Measurements from ENCODE around the gene PCCB. TPM values are rescaled to one million over a fixed set of nuclear protein-coding genes. Genes with fewer than 3 reads are reported as not detected.
"Not testable (repeated sequence)": the region's sequence is repeated elsewhere in the genome, so short reads cannot be mapped to it uniquely, and the experiment has no call there.

The PCCB gene
- total RNA-seq (10 to 100 TPM; 16.4 to 18.7 TPM), polyA plus RNA-seq (10 to 100 TPM; 11.5 to 15.0 TPM)
- long read RNA-seq, donor 1, full-length matches to known transcripts: 84 of 88 reads
- long read RNA-seq, donor 1, partial matches to known transcripts: 1 of 88 reads
- long read RNA-seq, donor 1, other reads (novel, unspliced or antisense): 3 of 88 reads
- long read RNA-seq, donor 2, transcript PCCB-201 (15 exons, 1,833 nt): major isoform, 10 of 17 reads
- long read RNA-seq, donor 2, partial matches to known transcripts: 3 of 17 reads
- long read RNA-seq, donor 2, other reads (novel, unspliced or antisense): 4 of 17 reads

GRCh38 chr3:136250059-136250902, at the start of gene PCCB:
Gene PCCB, plus strand, starts transcription at chr3:136250340. Its CDS starts 36 bp downstream, at chr3:136250376.
- Histone ChIP-seq H3K9me3 (ENCODE audit: control insufficient read depth, low read length) (no peaks in the 10 kb centered on the region), H3K27ac (ENCODE audit: low read depth in 1 of 2, low read length in 2 of 2) (peak within 1 kb of the TSS in 1 of 2 donors; percentile 49), H3K4me3 (ENCODE audit: low read length in 2 of 2) (peak within 1 kb of the TSS; percentile 19 to 79), H3K4me1 (ENCODE audit: control insufficient read depth in 1 of 2, insufficient read depth in 2 of 2, low read length in 2 of 2) (no peaks in the 10 kb centered on the region), H3K36me3 (ENCODE audit: control insufficient read depth in 1 of 2, insufficient read depth in 2 of 2, low read length in 1 of 2) (no peaks in the 10 kb centered on the region), H3K27me3 (ENCODE audit: control insufficient read depth in 1 of 2, insufficient read depth in 2 of 2, low read length in 1 of 2) (no peaks in the 10 kb centered on the region)
- 1% methylated on average over 64 of the region's 64 CpGs for WGBS, 2 donors
- ATAC-seq (ENCODE audit: low FRiP score) (peak; percentile 98), DNase-seq (peak; percentile 97 to 98)
- intact Hi-C loops (cut with DNase I): loop anchor here (1.0 to 5.0 kb wide), 6 partner anchors 53 to 501 kb away; partner anchors contain the start of gene MSL2 (in 1 of the 2)

- intact Hi-C loops (cut with DNase I): no loop called here
- DNase-seq (no peak), ATAC-seq (ENCODE audit: low FRiP score) (no peak)
- H3K27me3 ChIP-seq (ENCODE audit: control insufficient read depth in 1 of 2, insufficient read depth in 2 of 2, low read length in 1 of 2): no peaks in the 10 kb centered on the region
- H3K4me1 ChIP-seq (ENCODE audit: control insufficient read depth in 1 of 2, insufficient read depth in 2 of 2, low read length in 2 of 2): no peaks in the 10 kb centered on the region
- WGBS, 2 donors: 48 to 51% methylated on average over 4 of the region's 4 CpGs
- no peak overlapping the region for H3K27ac ChIP-seq (ENCODE audit: low read depth in 1 of 2, low read length in 2 of 2)
- no peak overlapping the region for H3K4me3 ChIP-seq (ENCODE audit: low read length in 2 of 2)
- H3K9me3 ChIP-seq (ENCODE audit: control insufficient read depth, low read length): no peaks in the 10 kb centered on the region
- H3K36me3 ChIP-seq (ENCODE audit: control insufficient read depth in 1 of 2, insufficient read depth in 2 of 2, low read length in 1 of 2): no peaks in the 10 kb centered on the region
These were observed 42.5 kb upstream of the PCCB start for GRCh38 chr3:136207489-136208115.

- H3K4me3 ChIP-seq (ENCODE audit: low read length in 2 of 2): no peak overlapping the region
- intact Hi-C loops (cut with DNase I): no loop called here
- no peak for DNase-seq
- no peak for ATAC-seq (ENCODE audit: low FRiP score)
- H3K27me3 ChIP-seq (ENCODE audit: control insufficient read depth in 1 of 2, insufficient read depth in 2 of 2, low read length in 1 of 2): no peaks in the 10 kb centered on the region
- H3K9me3 ChIP-seq (ENCODE audit: control insufficient read depth, low read length): no peaks in the 10 kb centered on the region
- no peaks in the 10 kb centered on the region for H3K36me3 ChIP-seq (ENCODE audit: control insufficient read depth in 1 of 2, insufficient read depth in 2 of 2, low read length in 1 of 2)
- no peaks in the 10 kb centered on the region for H3K4me1 ChIP-seq (ENCODE audit: control insufficient read depth in 1 of 2, insufficient read depth in 2 of 2, low read length in 2 of 2)
- H3K27ac ChIP-seq (ENCODE audit: low read depth in 1 of 2, low read length in 2 of 2): no peak overlapping the region
These were observed 40.2 kb upstream of the PCCB start for GRCh38 chr3:136209921-136210320.

GRCh38 chr3:136211547-136211946, 38.6 kb upstream of the PCCB start:
- Histone ChIP-seq H3K4me1 (ENCODE audit: control insufficient read depth in 1 of 2, insufficient read depth in 2 of 2, low read length in 2 of 2) (no peaks in the 10 kb centered on the region), H3K27me3 (ENCODE audit: control insufficient read depth in 1 of 2, insufficient read depth in 2 of 2, low read length in 1 of 2) (no peaks in the 10 kb centered on the region), H3K36me3 (ENCODE audit: control insufficient read depth in 1 of 2, insufficient read depth in 2 of 2, low read length in 1 of 2) (no peaks in the 10 kb centered on the region), H3K27ac (ENCODE audit: low read depth in 1 of 2, low read length in 2 of 2) (no peak overlapping the region), H3K4me3 (ENCODE audit: low read length in 2 of 2) (no peak overlapping the region), H3K9me3 (ENCODE audit: control insufficient read depth, low read length) (no peaks in the 10 kb centered on the region)
- 43 to 52% methylated on average over 2 of the region's 2 CpGs for WGBS, 2 donors
- intact Hi-C loops (cut with DNase I): no loop called here
- no peak for ATAC-seq (ENCODE audit: low FRiP score)
- DNase-seq: no peak

- 90 to 93% methylated on average over 4 of the region's 4 CpGs for WGBS, 2 donors
These were observed 27.4 kb upstream of the PCCB start for GRCh38 chr3:136222746-136223145.

GRCh38 chr3:136232413-136232812, 17.7 kb upstream of the PCCB start:
- 84 to 91% methylated on average over 2 of the region's 2 CpGs for WGBS, 2 donors
- Histone ChIP-seq H3K27me3 (ENCODE audit: control insufficient read depth in 1 of 2, insufficient read depth in 2 of 2, low read length in 1 of 2) (no peaks in the 10 kb centered on the region), H3K4me1 (ENCODE audit: control insufficient read depth in 1 of 2, insufficient read depth in 2 of 2, low read length in 2 of 2) (no peaks in the 10 kb centered on the region), H3K36me3 (ENCODE audit: control insufficient read depth in 1 of 2, insufficient read depth in 2 of 2, low read length in 1 of 2) (no peaks in the 10 kb centered on the region), H3K4me3 (ENCODE audit: low read length in 2 of 2) (no peak overlapping the region), H3K27ac (ENCODE audit: low read depth in 1 of 2, low read length in 2 of 2) (no peak overlapping the region), H3K9me3 (ENCODE audit: control insufficient read depth, low read length) (no peaks in the 10 kb centered on the region)
- intact Hi-C loops (cut with DNase I): no loop called here
- ATAC-seq (ENCODE audit: low FRiP score) (no peak), DNase-seq (no peak)

More at GRCh38 chr3:136222746-136223145, 27.4 kb upstream of the PCCB start:
- intact Hi-C loops (cut with DNase I); H3K9me3 ChIP-seq (ENCODE audit: control insufficient read depth, low read length); H3K36me3 ChIP-seq (ENCODE audit: control insufficient read depth in 1 of 2, insufficient read depth in 2 of 2, low read length in 1 of 2); H3K27me3 ChIP-seq (ENCODE audit: control insufficient read depth in 1 of 2, insufficient read depth in 2 of 2, low read length in 1 of 2); ATAC-seq (ENCODE audit: low FRiP score); DNase-seq; H3K4me3 ChIP-seq (ENCODE audit: low read length in 2 of 2); H3K27ac ChIP-seq (ENCODE audit: low read depth in 1 of 2, low read length in 2 of 2); H3K4me1 ChIP-seq (ENCODE audit: control insufficient read depth in 1 of 2, insufficient read depth in 2 of 2, low read length in 2 of 2): not testable (repeated sequence)

- intact Hi-C loops (cut with DNase I): no loop called here
- ATAC-seq (ENCODE audit: low FRiP score): no peak
- no peaks in the 10 kb centered on the region for H3K9me3 ChIP-seq (ENCODE audit: control insufficient read depth, low read length)
These were observed 14.6 kb upstream of the PCCB start for GRCh38 chr3:136235545-136235944.

GRCh38 chr3:136236109-136236508, 14.0 kb upstream of the PCCB start:
- Histone ChIP-seq H3K27ac (ENCODE audit: low read depth in 1 of 2, low read length in 2 of 2) (no peak overlapping the region), H3K4me1 (ENCODE audit: control insufficient read depth in 1 of 2, insufficient read depth in 2 of 2, low read length in 2 of 2) (no peaks in the 10 kb centered on the region), H3K36me3 (ENCODE audit: control insufficient read depth in 1 of 2, insufficient read depth in 2 of 2, low read length in 1 of 2) (no peaks in the 10 kb centered on the region), H3K9me3 (ENCODE audit: control insufficient read depth, low read length) (no peaks in the 10 kb centered on the region), H3K4me3 (ENCODE audit: low read length in 2 of 2) (no peak overlapping the region), H3K27me3 (ENCODE audit: control insufficient read depth in 1 of 2, insufficient read depth in 2 of 2, low read length in 1 of 2) (no peaks in the 10 kb centered on the region)
- 78 to 82% methylated on average over 2 of the region's 2 CpGs for WGBS, 2 donors
- ATAC-seq (ENCODE audit: low FRiP score): no peak
- intact Hi-C loops (cut with DNase I): no loop called here
- no peak for DNase-seq

More at GRCh38 chr3:136235545-136235944, 14.6 kb upstream of the PCCB start:
- no peaks in the 10 kb centered on the region for H3K27me3 ChIP-seq (ENCODE audit: control insufficient read depth in 1 of 2, insufficient read depth in 2 of 2, low read length in 1 of 2)
- 91 to 94% methylated on average over 1 of the region's 1 CpG for WGBS, 2 donors
- no peak for DNase-seq
- no peak overlapping the region for H3K27ac ChIP-seq (ENCODE audit: low read depth in 1 of 2, low read length in 2 of 2)
- no peaks in the 10 kb centered on the region for H3K36me3 ChIP-seq (ENCODE audit: control insufficient read depth in 1 of 2, insufficient read depth in 2 of 2, low read length in 1 of 2)
- H3K4me3 ChIP-seq (ENCODE audit: low read length in 2 of 2): no peak overlapping the region
- H3K4me1 ChIP-seq (ENCODE audit: control insufficient read depth in 1 of 2, insufficient read depth in 2 of 2, low read length in 2 of 2): no peaks in the 10 kb centered on the region
